Heart left ventricle (tissue), 13 donors: ENCODE data around the gene DUSP6.

Source experiments
- CTCF ChIP-seq, 12 donors: fragments of 200-600 bp; sonication (generic) in 4 of 12; IDR thresholded peaks; one replicate each; pipeline versions ENCODE4 v1.5.0 to v1.8.0; 2018 to 2022; ENCODE audit warnings: antibody characterized with exemption in 12 of 12, mild to moderate bottlenecking in 5 of 12
- POLR2A ChIP-seq, 2 donors: fragments of 450-650 bp; IDR thresholded peaks; one replicate each; pipeline ENCODE4 v1.6.1; 2017; ENCODE audit warnings: antibody characterized with exemption in 2 of 2, mild to moderate bottlenecking in 2 of 2, moderate library complexity in 2 of 2
- donor health status: ischemic (EF 13 %, LVEDD 7.1; RV severe dilation, severe dysfunction).
- donor health status: DM: no; HTN: yes; CAD: no.
- donor health status: DM: no; HTN: no; CAD: no.
- donor health status: ischemic (EF 25% LVEDD 6.9; RV normal size, moderate dysfunction).
- donor health status: ischemic (EF 25% LVEDD 5.7; RV mildly dilated, moderate dysfunction).
- donor health status: ischemic (EF 35%, LVEDD 5.7; RV mildly dilated, moderate dysfunction).
- donor health status: nonischemic (EF 11% LVEDD 7.7; RV severe dilation, severe dysfunction).
- donor health status: DM: yes; HTN: yes; CAD: no.
- donor health status: PGD.
- donor health status: ischemic (EF 29% LVEDD 5.4; RV normal size, mild dysfunction).
- donor health status: nonischemic (EF 23%, LVEDD 6.1; RV moderate dilation, normal function).

DNA sequence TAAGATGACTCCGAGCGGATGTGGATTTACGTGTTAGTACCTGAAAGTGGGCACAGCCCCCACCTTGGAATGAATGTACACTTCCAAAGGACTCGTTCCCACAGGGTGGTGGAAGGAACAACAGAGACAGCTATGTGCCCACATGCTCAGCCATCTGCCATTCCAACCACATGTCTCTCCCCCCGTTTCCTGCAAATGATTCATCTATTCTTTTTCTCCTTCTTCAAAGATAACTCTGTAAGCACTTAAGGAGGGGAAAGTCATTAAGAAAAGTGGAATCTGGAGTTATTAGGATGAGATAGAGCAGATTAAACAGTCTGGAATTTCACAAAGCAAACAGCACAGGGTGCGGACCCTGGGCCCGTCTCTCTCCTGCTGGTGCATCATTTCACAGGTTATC, 18.5 kb upstream of the DUSP6 start:
- TF ChIP-seq POLR2A (IDR thresholded peaks at IDR 0.05) (no peak), CTCF (IDR thresholded peaks at IDR 0.05) (no peak)
